PC-9 (cell line): ENCODE data around the gene ETV1. TPM values are rescaled to one million over a fixed set of nuclear protein-coding genes. Genes with fewer than 3 reads are reported as not detected.

ENCODE experiments used
- BruUV-seq: library from RNA; stranded (reverse); fragments of 400-500 nt; replicated peaks from 2 replicates; lab custom pipeline; 2021; lab: Mats Ljungman, UMichigan
- CTCF ChIA-PET: fragments of 300-600 bp; sonication (Branson Sonifier 250); formaldehyde crosslinking; loops from one replicate; lab custom pipeline; 2022; ENCODE audit warnings: antibody characterized with exemption; lab: Charles Lee
- POLR2A ChIA-PET: fragments of 300-600 bp; sonication (Branson Sonifier 250); formaldehyde crosslinking; loops from one replicate; lab custom pipeline; 2022; ENCODE audit warnings: antibody characterized with exemption; ENCODE audit not compliant: unreplicated experiment; lab: Charles Lee
- DNase-seq, 2 experiments: peaks; one replicate each; pipeline versions ENCODE4 v3.0.0 to v3.0.0-alpha.2; 2015 to 2022; ENCODE audit warnings: mixed read lengths in 1 of 2
- H2AFZ ChIP-seq: fragments of 200-600 bp; sonication (generic); 2 replicates; pipeline ENCODE4 v1.8.1; 2017; ENCODE audit warnings: antibody characterized with exemption
- H3F3A ChIP-seq: fragments of 200-600 bp; sonication (generic); 2 replicates; pipeline ENCODE4 v1.8.1; 2017; ENCODE audit warnings: antibody characterized with exemption, mild to moderate bottlenecking, low read depth; ENCODE audit not compliant: insufficient read depth
- H3K27ac ChIP-seq: fragments of 200-600 bp; sonication (generic); 2 replicates; pipeline ENCODE4 v1.6.1; 2016; ENCODE audit warnings: mixed run types
- H3K27me3 ChIP-seq: fragments of 200-600 bp; sonication (generic); 2 replicates; pipeline ENCODE4 v1.6.1; 2016; ENCODE audit warnings: low read depth, mixed run types; ENCODE audit not compliant: insufficient read depth
- H3K36me3 ChIP-seq: fragments of 200-600 bp; sonication (generic); 2 replicates; pipeline ENCODE4 v1.6.1; 2016; ENCODE audit warnings: low read depth, mixed run types
- H3K4me1 ChIP-seq: fragments of 200-600 bp; sonication (generic); replicated peaks from 2 replicates; pipeline ENCODE4 v1.6.1; 2016; ENCODE audit warnings: mixed run types; ENCODE audit not compliant: insufficient read depth
- H3K4me2 ChIP-seq: fragments of 200-600 bp; sonication (generic); 2 replicates; pipeline ENCODE4 v1.6.1; 2017; ENCODE audit warnings: mixed run types
- H3K4me3 ChIP-seq: fragments of 200-600 bp; sonication (generic); 2 replicates; pipeline ENCODE4 v1.6.1; 2016; ENCODE audit warnings: mixed run types
- H3K79me2 ChIP-seq: fragments of 200-600 bp; sonication (generic); 2 replicates; pipeline ENCODE4 v1.6.1; 2017; ENCODE audit warnings: low read depth, mixed run types
- H3K9me2 ChIP-seq: fragments of 200-600 bp; sonication (generic); 2 replicates; pipeline ENCODE4 v1.8.1; 2017; ENCODE audit warnings: mild to moderate bottlenecking; ENCODE audit not compliant: insufficient read depth
- H3K9me3 ChIP-seq: fragments of 200-600 bp; sonication (generic); 2 replicates; pipeline ENCODE4 v1.8.1; 2016; ENCODE audit warnings: low read depth; ENCODE audit not compliant: insufficient read depth
- H4K20me1 ChIP-seq: fragments of 200-600 bp; sonication (generic); 2 replicates; pipeline ENCODE4 v1.8.1; 2017; ENCODE audit not compliant: insufficient read depth
- CTCF ChIP-seq: fragments of 200-600 bp; sonication (generic); conservative IDR thresholded peaks from 2 replicates; pipeline ENCODE4 v1.6.1; 2017; ENCODE audit warnings: mixed run types, antibody characterized with exemption, mild to moderate bottlenecking, moderate library complexity
- EZH2 ChIP-seq: fragments of 200-600 bp; sonication (generic); IDR thresholded peaks from 2 replicates; pipeline ENCODE4 v1.8.0; 2017; ENCODE audit warnings: antibody characterized with exemption, low read depth
- intact Hi-C: fragments of 100-400 bp; cut with micrococcal nuclease; formaldehyde crosslinking; loops from one replicate; pipeline ENCODE4 v1.10.0; 2022; ENCODE audit not compliant: unreplicated experiment
- total RNA-seq: library from RNA; stranded (reverse); gene quantifications from 2 replicates; pipeline ENCODE4 v1.2.3, GENCODE V29; 2021

The ETV1 gene
- total RNA-seq, 1 experiment from 2014 or later, result 9.0 TPM

GRCh38 chr7:13949939-13950338 lies 39.5 kb downstream of the ETV1 start:
- no peak overlapping the region for H2AFZ ChIP-seq
- no peaks in the 10 kb centered on the region for H3K27me3 ChIP-seq
- no peaks in the 10 kb centered on the region for H3K4me1 ChIP-seq
- no TSS peak for BruUV-seq
- no peak for DNase-seq
- no peak for TF ChIP-seq CTCF
- TF ChIP-seq EZH2, result no peak
- no peaks in the 10 kb centered on the region for H3K9me2 ChIP-seq
- H3K27ac ChIP-seq, result no peak overlapping the region
- H3K79me2 ChIP-seq, result no peaks in the 10 kb centered on the region
- H4K20me1 ChIP-seq, result no peaks in the 10 kb centered on the region
- ChIA-PET POLR2A (no interaction called here), CTCF (no interaction called here)
- no peaks in the 10 kb centered on the region for H3F3A ChIP-seq
- no peak overlapping the region for H3K4me2 ChIP-seq
- intact Hi-C loops, result no loop called here
- H3K9me3 ChIP-seq, result no peaks in the 10 kb centered on the region
- no peaks in the 10 kb centered on the region for H3K36me3 ChIP-seq
- H3K4me3 ChIP-seq, result no peak overlapping the region

- DNase-seq, result no peak
- no peaks in the 10 kb centered on the region for H3K9me2 ChIP-seq
- H3K36me3 ChIP-seq, result no peaks in the 10 kb centered on the region
- no peaks in the 10 kb centered on the region for H4K20me1 ChIP-seq
- H3F3A ChIP-seq, result no peaks in the 10 kb centered on the region
- H3K4me1 ChIP-seq, result no peaks in the 10 kb centered on the region
- POLR2A ChIA-PET, result no interaction called here
- no peaks in the 10 kb centered on the region for H3K9me3 ChIP-seq
- BruUV-seq, result no TSS peak
- no peak overlapping the region for H3K4me2 ChIP-seq
- CTCF ChIA-PET, result no interaction called here
- no peak overlapping the region for H3K4me3 ChIP-seq
- no peaks in the 10 kb centered on the region for H3K27me3 ChIP-seq
- intact Hi-C loops, result no loop called here
- no peaks in the 10 kb centered on the region for H3K79me2 ChIP-seq
- TF ChIP-seq EZH2 (no peak), CTCF (no peak)
- H2AFZ ChIP-seq, result no peak overlapping the region
- H3K27ac ChIP-seq, result no peak overlapping the region
These were observed 40.0 kb downstream of the ETV1 start for GRCh38 chr7:13949445-13949844.

- CTCF ChIA-PET, result no interaction called here
- Histone ChIP-seq H2AFZ (no peak overlapping the region), H4K20me1 (no peaks in the 10 kb centered on the region), H3K4me3 (no peak overlapping the region), H3F3A (no peaks in the 10 kb centered on the region), H3K9me3 (no peaks in the 10 kb centered on the region), H3K9me2 (no peaks in the 10 kb centered on the region), H3K27me3 (no peaks in the 10 kb centered on the region), H3K4me1 (no peaks in the 10 kb centered on the region), H3K79me2 (no peaks in the 10 kb centered on the region), H3K27ac (no peak overlapping the region), H3K36me3 (no peaks in the 10 kb centered on the region), H3K4me2 (no peak overlapping the region)
- POLR2A ChIA-PET, result no interaction called here
- BruUV-seq, result no TSS peak
- no peak for TF ChIP-seq CTCF
- TF ChIP-seq EZH2, result no peak
- intact Hi-C loops, result no loop called here
- no peak for DNase-seq
These were observed 41.3 kb downstream of the ETV1 start for GRCh38 chr7:13948019-13948801.
